ENCODE measurements around the gene AHI1. TPM values are rescaled to one million over a fixed set of nuclear protein-coding genes. Genes with fewer than 3 reads are reported as not detected.

The AHI1 gene
- total RNA-seq, 1 donor from 2014 or later, result 23.2 TPM

DNA sequence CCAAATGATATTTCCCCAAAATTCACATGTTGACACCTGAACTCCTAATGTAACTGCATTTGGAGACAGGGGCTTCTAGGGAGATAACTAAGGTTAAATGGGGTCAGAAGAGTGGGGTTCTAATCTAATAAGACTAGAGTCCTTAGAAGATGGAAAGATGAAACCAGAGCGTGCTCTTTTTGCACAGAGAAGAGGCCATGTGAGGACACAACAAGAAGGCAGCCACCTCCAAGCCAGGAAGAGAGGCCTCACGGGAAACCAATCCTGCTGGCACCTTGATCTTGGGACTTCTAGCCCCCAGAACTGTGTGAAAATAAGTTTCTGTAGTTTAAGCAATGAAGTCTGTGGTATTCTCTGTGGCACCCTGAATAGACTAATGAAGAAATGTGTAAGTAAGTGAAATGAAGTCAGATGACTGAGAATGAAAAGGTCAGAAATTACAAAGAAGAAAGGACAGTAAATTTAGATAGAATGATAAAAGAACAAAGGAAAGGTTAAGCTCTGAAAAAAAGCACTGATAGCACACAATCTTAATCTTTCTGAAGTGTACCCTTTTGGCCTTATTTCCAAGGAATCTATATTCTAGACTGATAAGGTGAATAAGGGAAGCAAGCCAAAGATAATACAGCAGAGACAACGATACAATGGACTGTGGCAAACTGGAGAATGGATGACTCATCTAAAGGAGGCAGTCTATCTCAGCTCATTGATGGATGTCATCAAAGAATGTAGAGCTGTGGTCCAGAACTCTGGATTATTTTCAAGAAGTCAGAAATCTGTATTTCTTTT lies 206.1 kb downstream of the AHI1 start:
- Mint-ChIP-seq H3K27me3 (no peaks in the 10 kb centered on the region), H3K4me1 (ENCODE audit: unreplicated experiment) (no peaks in the 10 kb centered on the region), H3K4me3 (no peak overlapping the region), H3K36me3 (peaks cover 26% of the 10 kb centered on the region), H3K9me3 (no peaks in the 10 kb centered on the region), H3K27ac (no peak overlapping the region)
- DNase-seq (ENCODE audit: extremely low spot score, unreplicated experiment), result no peak
- TF ChIP-seq, protein P1, sequence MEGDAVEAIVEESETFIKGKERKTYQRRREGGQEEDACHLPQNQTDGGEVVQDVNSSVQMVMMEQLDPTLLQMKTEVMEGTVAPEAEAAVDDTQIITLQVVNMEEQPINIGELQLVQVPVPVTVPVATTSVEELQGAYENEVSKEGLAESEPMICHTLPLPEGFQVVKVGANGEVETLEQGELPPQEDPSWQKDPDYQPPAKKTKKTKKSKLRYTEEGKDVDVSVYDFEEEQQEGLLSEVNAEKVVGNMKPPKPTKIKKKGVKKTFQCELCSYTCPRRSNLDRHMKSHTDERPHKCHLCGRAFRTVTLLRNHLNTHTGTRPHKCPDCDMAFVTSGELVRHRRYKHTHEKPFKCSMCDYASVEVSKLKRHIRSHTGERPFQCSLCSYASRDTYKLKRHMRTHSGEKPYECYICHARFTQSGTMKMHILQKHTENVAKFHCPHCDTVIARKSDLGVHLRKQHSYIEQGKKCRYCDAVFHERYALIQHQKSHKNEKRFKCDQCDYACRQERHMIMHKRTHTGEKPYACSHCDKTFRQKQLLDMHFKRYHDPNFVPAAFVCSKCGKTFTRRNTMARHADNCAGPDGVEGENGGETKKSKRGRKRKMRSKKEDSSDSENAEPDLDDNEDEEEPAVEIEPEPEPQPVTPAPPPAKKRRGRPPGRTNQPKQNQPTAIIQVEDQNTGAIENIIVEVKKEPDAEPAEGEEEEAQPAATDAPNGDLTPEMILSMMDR (conservative IDR thresholded peaks at IDR 0.05), result no peak

DNA sequence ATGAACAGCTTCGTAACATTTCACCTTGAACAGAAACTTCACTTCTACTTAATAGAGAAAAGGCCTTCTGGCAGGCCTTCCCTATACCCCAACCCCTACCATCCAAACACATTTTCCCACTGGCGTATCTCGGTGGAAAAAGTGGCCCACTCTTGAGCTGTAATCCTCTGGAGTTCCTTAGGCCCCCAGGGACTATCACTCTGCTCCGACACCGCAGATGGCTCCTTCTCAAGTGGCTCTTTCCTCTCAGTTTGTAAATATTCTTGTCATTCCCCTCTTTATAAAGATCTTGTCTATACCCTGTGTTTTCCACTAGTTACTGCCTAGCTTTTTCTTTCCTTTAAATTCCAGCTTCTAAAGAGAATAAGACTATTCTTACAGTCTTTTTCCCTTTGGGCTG lies 207.7 kb downstream of the AHI1 start:
- peaks cover 22% of the 10 kb centered on the region for H3K36me3 Mint-ChIP-seq
- H3K4me1 Mint-ChIP-seq (ENCODE audit: unreplicated experiment), result no peaks in the 10 kb centered on the region
- no peaks in the 10 kb centered on the region for H3K9me3 Mint-ChIP-seq
- H3K27me3 Mint-ChIP-seq, result no peaks in the 10 kb centered on the region
- H3K27ac Mint-ChIP-seq, result no peak overlapping the region
- no peak for DNase-seq (ENCODE audit: extremely low spot score, unreplicated experiment)
- TF ChIP-seq, protein P1 (conservative IDR thresholded peaks at IDR 0.05), result no peak
- H3K4me3 Mint-ChIP-seq, result no peak overlapping the region

DNA sequence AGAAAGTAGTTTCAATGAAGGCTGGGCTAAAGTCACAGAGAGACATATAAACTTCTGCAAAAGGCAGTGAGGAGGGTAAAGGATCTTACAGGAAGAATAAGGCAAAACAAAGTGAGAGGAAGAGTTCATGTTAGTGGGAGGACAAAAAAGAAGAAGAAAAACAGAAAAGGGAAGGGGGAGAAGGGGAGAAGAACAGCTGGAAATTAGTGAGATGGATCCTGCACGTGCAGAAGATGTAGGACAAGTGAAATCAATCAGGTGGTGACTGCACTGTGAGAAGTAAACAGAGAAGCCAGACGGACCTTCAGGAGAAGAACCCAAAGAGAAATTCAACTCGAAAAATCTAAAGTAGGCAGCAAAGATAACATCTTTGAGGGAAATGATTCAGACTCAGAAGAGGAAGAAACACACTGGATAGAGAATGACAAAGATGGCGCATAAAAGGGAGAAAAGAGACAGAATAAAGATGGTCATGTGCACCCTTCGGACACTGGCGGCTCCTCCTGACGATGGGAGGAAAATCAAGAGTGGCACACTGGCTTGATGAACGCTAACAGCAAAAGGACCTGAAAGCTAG lies 210.5 kb downstream of the AHI1 start:
- H3K27ac Mint-ChIP-seq, result no peak overlapping the region
- no peaks in the 10 kb centered on the region for H3K4me1 Mint-ChIP-seq (ENCODE audit: unreplicated experiment)
- H3K36me3 Mint-ChIP-seq, result peaks cover 17% of the 10 kb centered on the region
- no peaks in the 10 kb centered on the region for H3K9me3 Mint-ChIP-seq
- no peak for DNase-seq (ENCODE audit: extremely low spot score, unreplicated experiment)
- TF ChIP-seq, protein P1 (conservative IDR thresholded peaks at IDR 0.05), result no peak
- H3K4me3 Mint-ChIP-seq, result no peak overlapping the region
- H3K27me3 Mint-ChIP-seq, result no peaks in the 10 kb centered on the region

DNA sequence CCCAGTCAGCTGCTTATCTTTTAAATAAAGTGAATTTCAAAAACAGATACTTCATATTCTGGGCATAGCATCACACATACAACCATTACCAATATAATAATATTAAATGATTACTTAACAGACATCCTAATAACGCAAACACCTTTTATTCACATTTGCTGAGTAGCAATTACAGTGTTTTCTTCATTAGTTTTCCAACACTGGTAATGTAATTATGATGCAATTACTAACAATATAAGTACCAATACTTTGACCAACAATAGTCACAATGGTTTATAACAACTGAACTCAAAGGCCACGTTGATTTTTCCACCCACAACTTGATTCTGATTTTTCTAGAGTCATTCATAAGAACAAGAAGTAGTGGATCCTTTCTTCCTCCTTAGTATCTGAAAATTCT lies 212.4 kb downstream of the AHI1 start:
- Mint-ChIP-seq H3K9me3 (no peaks in the 10 kb centered on the region), H3K4me1 (ENCODE audit: unreplicated experiment) (no peaks in the 10 kb centered on the region), H3K36me3 (peaks cover 17% of the 10 kb centered on the region), H3K27me3 (no peaks in the 10 kb centered on the region), H3K4me3 (no peak overlapping the region), H3K27ac (no peak overlapping the region)
- TF ChIP-seq, protein P1 (conservative IDR thresholded peaks at IDR 0.05), result no peak
- DNase-seq (ENCODE audit: extremely low spot score, unreplicated experiment), result no peak

DNA sequence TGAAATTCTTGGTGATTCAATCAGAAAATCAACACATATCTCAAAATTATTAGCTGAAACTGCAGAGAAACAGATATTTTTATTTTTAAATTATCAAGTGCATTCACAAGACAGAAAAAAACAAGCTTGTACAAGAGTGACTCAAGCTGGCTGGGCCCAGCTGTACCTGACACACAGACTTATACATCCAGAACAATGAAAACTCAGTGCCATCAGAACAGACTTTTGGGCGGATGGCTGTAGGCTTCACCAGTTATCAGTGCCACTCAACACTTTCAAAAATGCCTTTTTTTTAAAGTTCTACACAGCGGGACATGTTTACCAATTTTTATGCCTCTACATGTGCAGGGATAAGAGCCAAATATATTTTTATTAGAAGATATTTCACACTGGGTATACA lies 213.6 kb downstream of the AHI1 start:
- Mint-ChIP-seq H3K27ac (no peak overlapping the region), H3K4me3 (no peak overlapping the region), H3K9me3 (no peaks in the 10 kb centered on the region), H3K4me1 (ENCODE audit: unreplicated experiment) (no peaks in the 10 kb centered on the region), H3K36me3 (peaks cover 17% of the 10 kb centered on the region), H3K27me3 (no peaks in the 10 kb centered on the region)
- no peak for DNase-seq (ENCODE audit: extremely low spot score, unreplicated experiment)
- TF ChIP-seq, protein P1 (conservative IDR thresholded peaks at IDR 0.05), result no peak
